Astrocyte (in vitro differentiated cells and primary cell): ENCODE results near the gene BBX. TPM values are rescaled to one million over a fixed set of nuclear protein-coding genes. Genes with fewer than 3 reads are reported as not detected.

Experiments
- DNase-seq: peaks from one replicate; pipeline ENCODE4 v3.0.0-alpha.2; 2010; ENCODE audit warnings: low read depth
- FAIRE-seq: peaks from 2 replicates; lab custom pipeline; 2011; peaks lifted over from hg19 to GRCh38; lab: Jason Lieb, UNC
- H2AFZ ChIP-seq: 2 replicates; pipeline ENCODE4 v1.6.0; 2012; ENCODE audit warnings: low read depth, low read length, inconsistent platforms
- H3K27ac ChIP-seq: 2 replicates; pipeline ENCODE4 v1.5.1; 2011; ENCODE audit warnings: low read depth, low read length, inconsistent platforms
- H3K27me3 ChIP-seq: 2 replicates; pipeline ENCODE4 v1.6.0; 2011; ENCODE audit warnings: low read length, inconsistent platforms; ENCODE audit not compliant: insufficient read depth
- H3K36me3 ChIP-seq: 2 replicates; pipeline ENCODE4 v1.5.1; 2011; ENCODE audit warnings: low read length, inconsistent platforms; ENCODE audit not compliant: insufficient read depth
- H3K4me1 ChIP-seq: 2 replicates; pipeline ENCODE4 v1.5.1; 2011; ENCODE audit warnings: low read length, inconsistent platforms; ENCODE audit not compliant: insufficient read depth
- H3K4me2 ChIP-seq: 2 replicates; pipeline ENCODE4 v1.6.0; 2012; ENCODE audit warnings: low read length, inconsistent platforms
- H3K4me3 ChIP-seq: 2 replicates; pipeline ENCODE4 v1.5.1; 2011; ENCODE audit warnings: low read depth, mild to moderate bottlenecking, low read length, inconsistent platforms; ENCODE audit not compliant: insufficient read depth
- H3K79me2 ChIP-seq: 2 replicates; pipeline ENCODE4 v1.6.0; 2012; ENCODE audit warnings: mild to moderate bottlenecking, low read length, inconsistent platforms; ENCODE audit not compliant: insufficient read depth
- H3K9ac ChIP-seq: 2 replicates; pipeline ENCODE4 v1.6.0; 2012; ENCODE audit warnings: mild to moderate bottlenecking, low read length, inconsistent platforms
- H3K9me3 ChIP-seq: 2 replicates; pipeline ENCODE4 v1.5.1; 2012; ENCODE audit warnings: low read depth, mild to moderate bottlenecking, low read length, inconsistent platforms; ENCODE audit not compliant: insufficient read depth
- H4K20me1 ChIP-seq: 2 replicates; pipeline ENCODE4 v1.6.0; 2012; ENCODE audit warnings: low read length, inconsistent platforms; ENCODE audit not compliant: insufficient read depth
- H3K27ac Mint-ChIP-seq: one replicate; pipeline ENCODE4 v1.8.0; 2021; ENCODE audit warnings: mild to moderate bottlenecking, mixed read lengths; ENCODE audit not compliant: unreplicated experiment
- H3K27me3 Mint-ChIP-seq: one replicate; pipeline ENCODE4 v1.8.0; 2021; ENCODE audit warnings: low read depth, mixed read lengths; ENCODE audit not compliant: unreplicated experiment
- H3K36me3 Mint-ChIP-seq: one replicate; pipeline ENCODE4 v1.8.0; 2021; ENCODE audit warnings: low read depth, mixed read lengths; ENCODE audit not compliant: unreplicated experiment
- H3K4me1 Mint-ChIP-seq: one replicate; pipeline ENCODE4 v1.8.0; 2021; ENCODE audit warnings: low read depth, mixed read lengths; ENCODE audit not compliant: unreplicated experiment
- H3K4me3 Mint-ChIP-seq: one replicate; pipeline ENCODE4 v1.8.0; 2021; ENCODE audit warnings: mild to moderate bottlenecking, moderate library complexity, mixed read lengths; ENCODE audit not compliant: unreplicated experiment
- H3K9me3 Mint-ChIP-seq: one replicate; pipeline ENCODE4 v1.8.0; 2021; ENCODE audit warnings: mild to moderate bottlenecking, mixed read lengths; ENCODE audit not compliant: unreplicated experiment
- EZH2 ChIP-seq: IDR thresholded peaks from 2 replicates; pipeline ENCODE4 v1.6.1; 2012; ENCODE audit warnings: mild to moderate bottlenecking, low read length, inconsistent platforms; ENCODE audit not compliant: insufficient read depth
- total RNA-seq: library from RNA; stranded (reverse); gene quantifications from 2 replicates; pipeline ENCODE4 v1.2.1, GENCODE V29; 2021
- TF ChIP-seq, protein P1 (sequence below): IDR thresholded peaks from 2 replicates; pipeline ENCODE4 v1.5.1; 2011; ENCODE audit warnings: low read depth, mild to moderate bottlenecking, inconsistent platforms, low read length, moderate library complexity; ENCODE audit not compliant: insufficient read depth

Gene BBX
- total RNA-seq, 1 donor from 2014 or later, result 91.6 TPM

DNA sequence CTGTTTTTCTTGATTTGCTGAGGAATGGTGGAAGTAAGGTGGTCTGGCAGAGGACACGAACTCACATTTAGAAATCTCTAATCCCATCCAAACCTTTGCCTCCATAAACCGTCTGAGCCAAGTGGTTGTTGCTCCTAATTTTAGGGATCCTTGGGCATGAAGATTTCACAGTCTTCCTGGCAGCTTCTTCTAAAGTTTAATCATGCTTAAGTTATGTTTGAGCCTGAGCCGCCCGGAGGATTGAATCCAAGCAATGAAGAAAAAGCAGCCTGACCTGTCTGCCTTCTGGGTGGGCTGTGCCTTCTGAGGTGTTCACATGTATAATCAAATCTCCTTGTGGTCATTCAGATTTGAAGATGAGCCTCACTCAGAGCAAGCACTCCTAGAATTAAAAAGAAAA, 319.1 kb downstream of the BBX start:
- Histone ChIP-seq H3K4me2 (no peak overlapping the region), H3K27ac (no peak overlapping the region), H3K9ac (no peak overlapping the region), H3K36me3 (no peaks in the 10 kb centered on the region), H3K4me3 (no peak overlapping the region), H3K79me2 (no peaks in the 10 kb centered on the region), H3K27me3 (no peaks in the 10 kb centered on the region), H4K20me1 (no peaks in the 10 kb centered on the region), H3K9me3 (no peaks in the 10 kb centered on the region), H3K4me1 (no peaks in the 10 kb centered on the region), H2AFZ (no peak overlapping the region)
- Mint-ChIP-seq H3K27me3 (peaks cover 2% of the 10 kb centered on the region), H3K4me3 (no peak overlapping the region), H3K36me3 (no peaks in the 10 kb centered on the region), H3K9me3 (no peaks in the 10 kb centered on the region), H3K27ac (no peak overlapping the region), H3K4me1 (peaks cover 8% of the 10 kb centered on the region)
- DNase-seq (peak; percentile 6), FAIRE-seq (no peak)
- TF ChIP-seq, protein P1, sequence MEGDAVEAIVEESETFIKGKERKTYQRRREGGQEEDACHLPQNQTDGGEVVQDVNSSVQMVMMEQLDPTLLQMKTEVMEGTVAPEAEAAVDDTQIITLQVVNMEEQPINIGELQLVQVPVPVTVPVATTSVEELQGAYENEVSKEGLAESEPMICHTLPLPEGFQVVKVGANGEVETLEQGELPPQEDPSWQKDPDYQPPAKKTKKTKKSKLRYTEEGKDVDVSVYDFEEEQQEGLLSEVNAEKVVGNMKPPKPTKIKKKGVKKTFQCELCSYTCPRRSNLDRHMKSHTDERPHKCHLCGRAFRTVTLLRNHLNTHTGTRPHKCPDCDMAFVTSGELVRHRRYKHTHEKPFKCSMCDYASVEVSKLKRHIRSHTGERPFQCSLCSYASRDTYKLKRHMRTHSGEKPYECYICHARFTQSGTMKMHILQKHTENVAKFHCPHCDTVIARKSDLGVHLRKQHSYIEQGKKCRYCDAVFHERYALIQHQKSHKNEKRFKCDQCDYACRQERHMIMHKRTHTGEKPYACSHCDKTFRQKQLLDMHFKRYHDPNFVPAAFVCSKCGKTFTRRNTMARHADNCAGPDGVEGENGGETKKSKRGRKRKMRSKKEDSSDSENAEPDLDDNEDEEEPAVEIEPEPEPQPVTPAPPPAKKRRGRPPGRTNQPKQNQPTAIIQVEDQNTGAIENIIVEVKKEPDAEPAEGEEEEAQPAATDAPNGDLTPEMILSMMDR, result no peak
- no peak for TF ChIP-seq EZH2

DNA sequence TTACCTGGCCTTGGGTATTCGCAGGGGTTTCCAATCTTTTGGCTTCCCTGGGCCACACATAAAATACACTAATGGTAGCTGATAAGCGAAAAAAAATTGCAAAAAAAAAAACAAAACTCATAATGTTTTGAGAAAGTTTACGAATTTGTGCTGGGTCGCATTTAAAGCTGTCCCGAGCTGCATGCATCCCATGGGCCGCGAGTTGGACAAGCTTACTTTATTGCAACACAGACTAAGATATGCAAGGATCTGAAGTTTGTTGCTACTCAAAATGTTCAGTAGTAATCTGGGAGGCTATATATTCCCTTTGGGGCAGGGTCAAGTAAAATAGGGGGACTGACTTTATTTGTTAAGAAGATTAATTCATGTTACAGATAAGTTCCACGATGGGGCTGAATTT, 320.2 kb downstream of the BBX start:
- H3K36me3 ChIP-seq, result no peaks in the 10 kb centered on the region
- FAIRE-seq, result no peak
- no peak overlapping the region for H3K27ac Mint-ChIP-seq

More for the DNA sequence above, 320.2 kb downstream of the BBX start:
- H3K4me1 Mint-ChIP-seq, result peaks cover 8% of the 10 kb centered on the region
- Histone ChIP-seq H3K27me3 (no peaks in the 10 kb centered on the region), H2AFZ (no peak overlapping the region), H3K9me3 (no peaks in the 10 kb centered on the region), H3K4me2 (no peak overlapping the region), H3K4me3 (no peak overlapping the region), H3K9ac (no peak overlapping the region), H3K4me1 (no peaks in the 10 kb centered on the region), H3K79me2 (no peaks in the 10 kb centered on the region), H3K27ac (no peak overlapping the region), H4K20me1 (no peaks in the 10 kb centered on the region)
- TF ChIP-seq, protein P1, result no peak
- no peak for TF ChIP-seq EZH2
- H3K27me3 Mint-ChIP-seq, result peaks cover 2% of the 10 kb centered on the region
- no peak overlapping the region for H3K4me3 Mint-ChIP-seq
- no peaks in the 10 kb centered on the region for H3K9me3 Mint-ChIP-seq
- H3K36me3 Mint-ChIP-seq, result no peaks in the 10 kb centered on the region
- no peak for DNase-seq
